Transverse colon (tissue), 4 donors: ENCODE measurements around the gene MEG3.

Experiments
- CTCF ChIP-seq, 5 experiments: fragments of 200-600 bp in 3 of 5; fragments of 450-650 bp in 2 of 5; sonication (generic) in 3 of 5; IDR thresholded peaks; 1 replicate in 2 of 5; 2 replicates in 3 of 5; pipeline ENCODE4 v1.5.1; 2016 to 2017; ENCODE audit warnings: antibody characterized with exemption in 5 of 5, inconsistent platforms in 3 of 5, mild to moderate bottlenecking in 2 of 5, moderate library complexity in 1 of 5
- EP300 ChIP-seq: sonication (generic); formaldehyde crosslinking; IDR thresholded peaks from one replicate; pipeline ENCODE4 v1.6.1; 2017; ENCODE audit warnings: antibody characterized with exemption, low read depth
- POLR2AphosphoS5 ChIP-seq, 3 donors: sonication (generic); formaldehyde crosslinking; IDR thresholded peaks; one replicate each; pipeline ENCODE4 v1.6.1; 2016; ENCODE audit warnings: antibody characterized with exemption in 3 of 3

- TF ChIP-seq POLR2AphosphoS5 (IDR thresholded peaks at IDR 0.05) (no peak), CTCF (IDR thresholded peaks at IDR 0.05) (no peak), EP300 (no peak)
These were observed 45.1 kb upstream of the MEG3 start for GRCh38 chr14:100780646-100781355.
